Pancreas (tissue), 10 donors: Measurements from ENCODE around the gene ADAMTS4. TPM values are rescaled to one million over a fixed set of nuclear protein-coding genes. Genes with fewer than 3 reads are reported as not detected.
A peak's percentile ranks its signal among the peaks of the same experiment; 100 is the strongest.

Source experiments
- ATAC-seq, 4 donors: fragments of 200-7000 bp; cut with Tn5 transposase; one replicate each; pipeline versions ENCODE4 v1.8.0 to v1.9.1; 2020; ENCODE audit warnings: mild to moderate bottlenecking in 4 of 4, moderate library complexity in 4 of 4
- DNase-seq, 6 donors: peaks; one replicate each; pipeline ENCODE4 v3.0.0-alpha.2; 2020
- FAIRE-seq: peaks from 2 replicates; lab custom pipeline; 2012; peaks lifted over from hg19 to GRCh38; lab: Jason Lieb, UNC
- H3K27ac ChIP-seq, 4 donors: fragments of 200-600 bp; sonication (generic); 1 replicate in 3 of 4; 2 replicates in 1 of 4; pipeline versions ENCODE4 v1.5.0 to v1.8.0; 2020
- H3K27me3 ChIP-seq, 4 donors: fragments of 200-600 bp; one replicate each; pipeline ENCODE4 v1.8.0; 2021
- H3K36me3 ChIP-seq, 3 donors: fragments of 200-600 bp; sonication (generic) in 1 of 3; one replicate each; pipeline versions ENCODE4 v1.5.0 to v1.8.0; 2020 to 2021
- H3K4me1 ChIP-seq, 3 donors: fragments of 200-600 bp; one replicate each; pipeline ENCODE4 v1.8.0; 2021
- H3K4me3 ChIP-seq, 4 donors: fragments of 200-600 bp; sonication (generic) in 2 of 4; one replicate each; pipeline versions ENCODE4 v1.5.0 to v1.8.0; 2020 to 2021
- H3K9me3 ChIP-seq, 4 donors: fragments of 200-600 bp; one replicate each; pipeline ENCODE4 v1.8.0; 2021
- WGBS, 2 donors: extraction: QIAGEN DNeasy Blood & Tissue Kit; methylation state at CpG; one replicate each; pipeline ENCODE4 v1.1.7; 2013; 5-methylcytosine and 5-hydroxymethylcytosine counted together
- intact Hi-C, 3 donors: fragments of 100-400 bp; cut with DNase I; formaldehyde crosslinking; loops; one replicate each; pipeline versions ENCODE4 v1.11.1 to v1.14.2; 2022
- polyA plus RNA-seq, 2 donors: library from polyadenylated mRNA; stranded (reverse); fragments of 200-250 nt; gene quantifications; one replicate each; pipeline ENCODE4 v1.2.3, GENCODE V29; 2013
- total RNA-seq, 6 donors: library from RNA; stranded (reverse); fragmentation: NEBNext Ultra II Directional in 4 of 6; extraction: Animal tissue kit (Norgen Biotek cat#: 25700) in 4 of 6; gene quantifications; one replicate each; pipeline versions ENCODE4 v1.2.1 to v1.2.4, GENCODE V29; 2021 to 2023
- TF ChIP-seq, protein P1 (sequence below), 4 donors: fragments of 200-600 bp; sonication (generic) in 3 of 4; IDR thresholded peaks; one replicate each; pipeline versions ENCODE4 v1.5.0 to v1.8.0; 2021; ENCODE audit warnings: antibody characterized with exemption in 4 of 4
- donor health status: healthy with polysubstance abuse.
- donor health status: DM: no; HTN: no; CAD: no; lungs with moderate emphysema.
- donor health status: DM: no; HTN: no; CAD: no.
- donor health status: control.
- donor health status: control.
- donor health status: Bipolar disorder and iron deficiency.
- donor health status: DM: yes; HTN: yes; CAD: no.
- donor health status: DM: no; HTN: no; CAD: no.
- donor health status: DM: no; HTN: no; CAD: no.
- donor health status: DM: yes; HTN: yes; CAD: no.

ADAMTS4 gene
- total and polyA plus RNA-seq, 8 donors = 2.7 to 6.6 (median 3.8) TPM

DNA sequence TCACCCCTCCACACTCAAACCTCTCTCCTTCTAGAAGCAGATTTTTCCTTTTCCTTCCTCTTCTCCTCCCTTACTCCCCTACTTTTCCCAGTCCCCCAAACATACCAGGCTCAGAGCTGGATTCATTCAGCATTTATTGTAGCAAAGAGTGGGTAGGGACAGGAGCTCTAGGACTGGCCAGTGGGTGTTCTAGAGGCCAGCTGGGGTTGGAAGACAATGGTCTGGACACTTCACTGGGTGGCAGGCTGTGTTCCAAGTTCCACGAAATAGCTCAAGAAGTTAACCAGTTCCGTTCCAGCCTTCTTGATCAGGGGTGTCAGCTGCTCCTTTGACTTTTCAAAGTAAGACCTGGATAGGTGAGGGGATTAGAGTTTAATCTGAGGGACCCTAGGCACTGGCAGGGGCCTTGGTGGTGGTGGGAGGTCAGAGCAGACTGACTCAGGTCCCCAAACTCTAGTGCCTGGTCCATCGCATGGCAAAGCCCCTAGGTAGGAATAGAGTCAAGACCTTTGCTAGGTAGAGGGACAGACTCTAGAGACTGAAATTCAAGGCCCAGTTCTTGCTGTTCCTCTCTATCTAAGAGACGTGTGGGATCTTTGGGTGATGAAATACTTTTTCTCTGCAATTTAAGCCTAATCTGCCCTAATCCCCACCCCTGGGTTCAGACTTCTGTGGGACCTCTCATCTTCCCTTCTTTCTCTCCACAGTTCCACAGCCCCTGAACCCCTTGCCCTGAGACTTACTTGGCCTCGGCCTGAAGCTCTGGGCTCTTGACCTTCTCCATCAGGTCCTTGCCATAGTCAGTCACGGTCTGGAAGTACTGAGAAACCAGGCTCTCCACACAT is 23.5 kb upstream of the ADAMTS4 start:
- Histone ChIP-seq H3K4me3 (no peak overlapping the region), H3K9me3 (no peaks in the 10 kb centered on the region), H3K4me1 (peaks cover 0 to 9% (median 0%) of the 10 kb centered on the region in 3 donors), H3K36me3 (no peaks in the 10 kb centered on the region), H3K27ac (no peak overlapping the region), H3K27me3 (no peaks in the 10 kb centered on the region)
- 64 to 68% methylated on average over 6 of the region's 6 CpGs for WGBS, 2 donors
- TF ChIP-seq, protein P1, sequence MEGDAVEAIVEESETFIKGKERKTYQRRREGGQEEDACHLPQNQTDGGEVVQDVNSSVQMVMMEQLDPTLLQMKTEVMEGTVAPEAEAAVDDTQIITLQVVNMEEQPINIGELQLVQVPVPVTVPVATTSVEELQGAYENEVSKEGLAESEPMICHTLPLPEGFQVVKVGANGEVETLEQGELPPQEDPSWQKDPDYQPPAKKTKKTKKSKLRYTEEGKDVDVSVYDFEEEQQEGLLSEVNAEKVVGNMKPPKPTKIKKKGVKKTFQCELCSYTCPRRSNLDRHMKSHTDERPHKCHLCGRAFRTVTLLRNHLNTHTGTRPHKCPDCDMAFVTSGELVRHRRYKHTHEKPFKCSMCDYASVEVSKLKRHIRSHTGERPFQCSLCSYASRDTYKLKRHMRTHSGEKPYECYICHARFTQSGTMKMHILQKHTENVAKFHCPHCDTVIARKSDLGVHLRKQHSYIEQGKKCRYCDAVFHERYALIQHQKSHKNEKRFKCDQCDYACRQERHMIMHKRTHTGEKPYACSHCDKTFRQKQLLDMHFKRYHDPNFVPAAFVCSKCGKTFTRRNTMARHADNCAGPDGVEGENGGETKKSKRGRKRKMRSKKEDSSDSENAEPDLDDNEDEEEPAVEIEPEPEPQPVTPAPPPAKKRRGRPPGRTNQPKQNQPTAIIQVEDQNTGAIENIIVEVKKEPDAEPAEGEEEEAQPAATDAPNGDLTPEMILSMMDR (IDR thresholded peaks at IDR 0.05) = no peak
- intact Hi-C loops = loop anchor here in 1 of 3 donors (10.0 kb wide), 1 partner anchor 152 kb away; no protein-coding TSS in a partner anchor
- ATAC-seq (no peak), FAIRE-seq (no peak), DNase-seq (peak in 1 of 6 donors; percentile 13)

DNA sequence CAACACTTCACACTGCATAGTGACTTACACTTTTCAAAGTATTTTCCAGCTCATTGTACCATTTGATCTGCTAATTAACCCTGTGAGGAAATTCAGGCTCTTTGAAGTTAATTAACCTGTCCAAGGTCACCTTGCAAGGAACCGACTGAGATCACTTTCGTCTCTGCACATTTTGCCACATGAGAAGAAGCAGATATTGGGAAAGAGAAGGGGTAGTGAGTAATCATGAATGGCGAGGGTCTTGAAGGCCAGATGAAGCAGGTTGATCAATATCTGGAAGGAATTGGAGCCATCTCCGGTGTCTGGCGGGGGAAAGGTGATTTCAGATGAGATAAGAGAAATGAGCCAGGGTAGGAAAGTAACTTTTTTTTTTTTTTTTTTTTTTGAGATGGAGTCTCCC is 21.1 kb upstream of the ADAMTS4 start:
- no peak for DNase-seq
- no peak overlapping the region for H3K27ac ChIP-seq
- H3K36me3 ChIP-seq = no peaks in the 10 kb centered on the region
- intact Hi-C loops = loop anchor here in 1 of 3 donors (10.0 kb wide), 1 partner anchor 155 kb away; no protein-coding TSS in a partner anchor
- ATAC-seq = no peak
- no peaks in the 10 kb centered on the region for H3K4me1 ChIP-seq
- FAIRE-seq = no peak
- no peaks in the 10 kb centered on the region for H3K27me3 ChIP-seq
- no peak overlapping the region for H3K4me3 ChIP-seq
- TF ChIP-seq, protein P1 (IDR thresholded peaks at IDR 0.05) = no peak
- 59 to 68% methylated on average over 5 of the region's 5 CpGs for WGBS, 2 donors
- H3K9me3 ChIP-seq = no peaks in the 10 kb centered on the region

GRCh38 chr1:161219078-161219892 is 20.4 kb upstream of the ADAMTS4 start:
- intact Hi-C loops = no loop called here
- H3K4me3 ChIP-seq = no peak overlapping the region
- H3K27ac ChIP-seq = no peak overlapping the region
- peaks cover 0 to 5% (median 0%) of the 10 kb centered on the region in 3 donors for H3K36me3 ChIP-seq
- no peaks in the 10 kb centered on the region for H3K9me3 ChIP-seq
- no peaks in the 10 kb centered on the region for H3K27me3 ChIP-seq
- TF ChIP-seq, protein P1 (IDR thresholded peaks at IDR 0.05) = no peak
- no peak for ATAC-seq
- H3K4me1 ChIP-seq = no peaks in the 10 kb centered on the region
- no peak for DNase-seq
- FAIRE-seq = no peak
- 70 to 80% methylated on average over 5 of the region's 5 CpGs for WGBS, 2 donors

GRCh38 chr1:161218301-161219077 is 19.6 kb upstream of the ADAMTS4 start:
- DNase-seq (no peak), FAIRE-seq (no peak), ATAC-seq (no peak)
- WGBS, 2 donors = 57 to 61% methylated on average over 8 of the region's 8 CpGs
- Histone ChIP-seq H3K27ac (no peak overlapping the region), H3K9me3 (no peaks in the 10 kb centered on the region), H3K4me1 (no peaks in the 10 kb centered on the region), H3K27me3 (no peaks in the 10 kb centered on the region), H3K4me3 (no peak overlapping the region), H3K36me3 (peaks cover 4 to 13% (median 5%) of the 10 kb centered on the region in 3 donors)
- intact Hi-C loops = no loop called here
- TF ChIP-seq, protein P1 (IDR thresholded peaks at IDR 0.05) = no peak
